ENCODE results near the gene CCDC57.

GRCh38 chr17:82097184-82097918 is 115.3 kb downstream of the CCDC57 start:
- TF ChIP-seq CTCF (IDR thresholded peaks at IDR 0.05; ENCODE audit: low read length): no peak
- no peak for TF ChIP-seq EZH2 (optimal IDR thresholded peaks at IDR 0.05; ENCODE audit: low read depth, low read length)

Measured in MM.1S (cell line).